Activated CD4-positive, alpha-beta T cell treated with anti-CD3 and anti-CD28 coated beads, Interleukin-2, amount 50 U/mL, for 4 hours (primary cell): ENCODE data around the gene NUP188.

Source experiments
- DNase-seq, 2 experiments: peaks; one replicate each; pipeline ENCODE4 v3.0.0-alpha.2; 2020

The NUP188 gene, protein sequence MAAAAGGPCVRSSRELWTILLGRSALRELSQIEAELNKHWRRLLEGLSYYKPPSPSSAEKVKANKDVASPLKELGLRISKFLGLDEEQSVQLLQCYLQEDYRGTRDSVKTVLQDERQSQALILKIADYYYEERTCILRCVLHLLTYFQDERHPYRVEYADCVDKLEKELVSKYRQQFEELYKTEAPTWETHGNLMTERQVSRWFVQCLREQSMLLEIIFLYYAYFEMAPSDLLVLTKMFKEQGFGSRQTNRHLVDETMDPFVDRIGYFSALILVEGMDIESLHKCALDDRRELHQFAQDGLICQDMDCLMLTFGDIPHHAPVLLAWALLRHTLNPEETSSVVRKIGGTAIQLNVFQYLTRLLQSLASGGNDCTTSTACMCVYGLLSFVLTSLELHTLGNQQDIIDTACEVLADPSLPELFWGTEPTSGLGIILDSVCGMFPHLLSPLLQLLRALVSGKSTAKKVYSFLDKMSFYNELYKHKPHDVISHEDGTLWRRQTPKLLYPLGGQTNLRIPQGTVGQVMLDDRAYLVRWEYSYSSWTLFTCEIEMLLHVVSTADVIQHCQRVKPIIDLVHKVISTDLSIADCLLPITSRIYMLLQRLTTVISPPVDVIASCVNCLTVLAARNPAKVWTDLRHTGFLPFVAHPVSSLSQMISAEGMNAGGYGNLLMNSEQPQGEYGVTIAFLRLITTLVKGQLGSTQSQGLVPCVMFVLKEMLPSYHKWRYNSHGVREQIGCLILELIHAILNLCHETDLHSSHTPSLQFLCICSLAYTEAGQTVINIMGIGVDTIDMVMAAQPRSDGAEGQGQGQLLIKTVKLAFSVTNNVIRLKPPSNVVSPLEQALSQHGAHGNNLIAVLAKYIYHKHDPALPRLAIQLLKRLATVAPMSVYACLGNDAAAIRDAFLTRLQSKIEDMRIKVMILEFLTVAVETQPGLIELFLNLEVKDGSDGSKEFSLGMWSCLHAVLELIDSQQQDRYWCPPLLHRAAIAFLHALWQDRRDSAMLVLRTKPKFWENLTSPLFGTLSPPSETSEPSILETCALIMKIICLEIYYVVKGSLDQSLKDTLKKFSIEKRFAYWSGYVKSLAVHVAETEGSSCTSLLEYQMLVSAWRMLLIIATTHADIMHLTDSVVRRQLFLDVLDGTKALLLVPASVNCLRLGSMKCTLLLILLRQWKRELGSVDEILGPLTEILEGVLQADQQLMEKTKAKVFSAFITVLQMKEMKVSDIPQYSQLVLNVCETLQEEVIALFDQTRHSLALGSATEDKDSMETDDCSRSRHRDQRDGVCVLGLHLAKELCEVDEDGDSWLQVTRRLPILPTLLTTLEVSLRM (N-terminal part only)

DNA sequence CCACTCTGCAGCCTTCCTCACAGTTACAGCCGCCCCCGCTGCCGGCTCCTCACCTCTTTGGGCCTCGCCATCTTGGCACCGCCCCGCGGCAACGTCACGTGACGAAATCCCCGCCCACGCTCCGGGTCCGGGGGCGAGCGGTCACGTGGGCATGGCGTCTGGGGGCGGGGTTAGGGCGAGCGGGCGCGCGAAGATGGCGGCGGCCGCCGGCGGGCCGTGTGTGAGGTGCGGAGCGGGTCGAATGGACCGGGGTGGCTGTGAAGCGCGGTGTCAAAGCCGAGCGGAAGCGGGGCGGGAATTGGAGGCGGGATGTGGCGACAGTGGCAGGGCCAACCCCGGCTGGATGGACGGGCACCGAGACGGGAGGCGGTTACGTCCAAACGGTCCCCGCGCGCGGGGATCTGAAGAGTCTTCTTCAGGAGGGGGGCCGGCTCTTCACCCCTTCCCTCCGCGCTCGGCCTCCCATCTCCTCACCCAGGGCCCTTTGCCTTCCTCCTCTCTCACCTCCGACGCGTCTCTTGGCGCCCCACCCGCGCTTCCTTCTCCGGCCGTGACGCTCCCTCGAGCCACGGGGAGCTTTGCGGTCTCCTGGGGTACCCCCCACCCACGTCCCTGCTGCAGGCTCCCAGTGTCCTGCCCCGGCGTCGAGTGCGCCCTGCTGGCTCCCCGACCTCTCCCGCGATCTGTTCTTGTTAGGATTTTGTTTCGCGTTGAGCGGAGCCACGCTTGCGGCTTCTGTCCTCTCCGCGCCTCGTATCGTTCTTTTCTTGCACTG is at the start of gene NUP188, which contains the start of gene DOLK:
NUP188 (plus strand) TSS at position 173 of the 775 bp plus-strand sequence; CDS start at position 194, 21 bp downstream.
DOLK (minus strand) TSS at position 77 of the 775 bp plus-strand sequence. CDS start 300 bp downstream, outside the sequence.
- DNase-seq = peak; percentile 99

DNA sequence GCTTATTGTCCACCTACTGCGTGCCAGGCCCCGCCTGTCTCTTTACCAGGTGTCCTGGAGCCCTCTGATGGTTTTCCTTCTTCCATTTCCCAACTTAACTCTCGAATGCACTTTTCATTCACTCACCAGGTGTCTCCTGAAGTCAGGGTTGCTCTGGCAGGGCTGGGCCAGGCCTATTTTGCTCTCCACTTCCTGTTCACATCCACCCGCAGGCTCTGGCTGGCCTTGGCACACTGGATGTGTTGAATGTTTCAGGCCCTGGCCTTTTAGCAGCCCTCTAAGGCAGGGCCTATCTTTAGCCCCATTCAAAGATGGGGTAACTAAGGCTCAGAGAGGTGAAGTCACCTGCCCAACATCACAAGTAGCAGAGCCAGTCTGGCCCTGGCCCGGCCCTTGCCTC is 49.1 kb upstream of the NUP188 start:
- DNase-seq = no peak

DNA sequence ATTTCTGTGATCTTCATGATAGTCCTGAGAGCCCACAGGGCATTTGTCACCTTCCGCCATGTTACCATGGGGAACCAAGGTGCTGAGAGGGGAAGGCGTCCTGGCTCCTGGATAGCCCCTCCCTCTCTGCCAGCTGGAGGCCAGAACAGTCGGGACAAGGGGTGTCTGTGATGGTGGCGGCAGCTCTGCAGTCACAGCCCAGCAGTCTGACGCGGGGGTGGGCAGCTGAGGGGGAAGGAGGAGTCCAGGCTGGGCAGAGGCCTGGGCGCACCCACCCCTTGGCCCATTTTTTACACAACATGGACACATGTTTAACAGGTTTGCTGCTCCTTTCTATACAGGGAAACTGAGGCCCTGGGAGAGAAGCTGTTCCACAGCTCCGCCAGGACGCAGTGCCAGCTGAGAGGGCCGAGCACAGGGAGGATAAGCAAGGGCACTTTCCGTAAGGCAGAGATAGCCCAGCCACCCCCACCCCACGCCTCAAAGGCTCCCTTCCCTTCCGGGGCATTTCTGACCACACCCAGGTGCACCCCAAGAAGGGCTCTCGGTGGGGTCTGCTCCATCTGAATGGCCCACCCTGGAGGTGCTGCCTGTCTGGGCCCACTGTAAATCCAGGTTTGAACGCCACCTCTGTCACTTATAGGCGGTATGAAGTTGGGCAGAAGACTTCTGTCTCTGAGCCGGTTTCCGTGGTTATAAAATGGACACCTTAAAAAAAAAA is 48.5 kb upstream of the NUP188 start:
- DNase-seq = no peak

DNA sequence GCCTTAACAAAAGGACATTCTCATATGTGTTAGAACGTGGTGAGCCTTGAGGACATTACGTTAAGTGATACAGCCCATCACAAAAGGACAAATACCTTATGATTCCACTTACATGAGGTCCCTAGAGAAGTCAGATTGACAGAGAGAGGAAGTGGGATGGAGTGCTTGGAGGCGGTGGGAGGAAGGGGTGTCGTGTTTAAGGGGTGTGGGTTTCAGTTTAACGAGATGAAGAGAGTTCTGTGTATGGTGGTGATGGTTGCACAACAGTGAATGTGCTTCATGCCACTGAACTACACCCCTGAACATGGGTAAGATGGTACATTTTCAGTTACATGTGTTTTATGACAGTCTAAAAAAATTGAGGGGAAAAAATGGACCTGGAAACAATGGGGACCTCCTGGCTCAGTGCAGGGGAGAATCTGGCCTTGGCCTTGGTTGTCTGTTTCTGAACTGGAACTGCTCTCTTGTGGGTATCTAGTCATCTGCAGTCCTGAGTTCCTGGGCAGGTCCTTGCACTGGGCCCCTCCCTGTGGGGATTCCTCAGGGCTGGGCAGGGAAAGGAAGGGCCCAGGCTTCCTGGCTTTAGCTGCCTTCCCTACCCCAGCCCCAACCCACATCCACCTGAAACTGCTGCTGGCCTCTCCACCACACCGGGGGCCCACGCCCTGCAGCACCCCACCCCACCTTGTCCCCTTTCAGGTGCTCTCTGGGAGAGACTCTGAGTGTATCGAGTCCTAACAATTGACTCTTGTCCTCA is 47.8 kb upstream of the NUP188 start:
- no peak for DNase-seq

DNA sequence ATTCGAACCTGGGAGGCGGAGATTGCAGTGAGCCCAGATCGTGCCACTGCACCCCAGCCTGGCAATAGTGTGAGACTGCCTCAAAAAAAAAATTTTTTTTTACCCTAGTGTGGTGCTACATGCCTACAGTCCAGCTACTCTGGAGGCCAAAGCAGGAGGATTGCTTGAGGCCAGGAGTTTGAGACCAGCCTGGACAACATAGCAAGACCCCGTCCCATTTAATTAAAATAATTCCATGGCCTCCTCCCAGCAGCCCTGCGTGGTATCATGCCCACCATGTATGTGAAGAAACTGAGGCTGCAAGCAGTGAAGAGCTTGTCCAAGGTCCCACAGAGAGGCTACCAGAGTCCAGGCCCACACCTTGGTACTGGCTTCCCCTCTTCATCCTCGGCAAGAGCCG is 46.1 kb upstream of the NUP188 start:
- DNase-seq = no peak

DNA sequence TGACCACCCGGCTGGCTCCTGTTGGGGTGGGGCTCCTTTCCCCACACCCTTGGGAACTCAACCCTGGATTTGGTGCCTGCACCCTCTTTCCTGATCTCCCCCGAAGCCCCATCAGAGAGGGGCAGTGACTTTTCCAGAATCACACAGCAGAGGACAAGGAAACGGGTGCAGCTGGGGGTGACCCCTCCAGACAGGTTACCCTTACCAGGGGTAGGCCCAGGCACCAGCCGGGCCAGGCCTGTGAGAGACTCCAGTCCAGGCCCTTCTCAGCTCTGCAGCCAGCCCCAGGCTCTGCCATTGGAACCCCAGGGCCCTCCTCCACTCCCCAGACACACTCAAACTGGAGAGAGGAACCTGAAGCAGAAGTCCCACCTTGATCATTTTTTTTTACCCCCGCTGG is 45.7 kb upstream of the NUP188 start:
- DNase-seq = no peak

DNA sequence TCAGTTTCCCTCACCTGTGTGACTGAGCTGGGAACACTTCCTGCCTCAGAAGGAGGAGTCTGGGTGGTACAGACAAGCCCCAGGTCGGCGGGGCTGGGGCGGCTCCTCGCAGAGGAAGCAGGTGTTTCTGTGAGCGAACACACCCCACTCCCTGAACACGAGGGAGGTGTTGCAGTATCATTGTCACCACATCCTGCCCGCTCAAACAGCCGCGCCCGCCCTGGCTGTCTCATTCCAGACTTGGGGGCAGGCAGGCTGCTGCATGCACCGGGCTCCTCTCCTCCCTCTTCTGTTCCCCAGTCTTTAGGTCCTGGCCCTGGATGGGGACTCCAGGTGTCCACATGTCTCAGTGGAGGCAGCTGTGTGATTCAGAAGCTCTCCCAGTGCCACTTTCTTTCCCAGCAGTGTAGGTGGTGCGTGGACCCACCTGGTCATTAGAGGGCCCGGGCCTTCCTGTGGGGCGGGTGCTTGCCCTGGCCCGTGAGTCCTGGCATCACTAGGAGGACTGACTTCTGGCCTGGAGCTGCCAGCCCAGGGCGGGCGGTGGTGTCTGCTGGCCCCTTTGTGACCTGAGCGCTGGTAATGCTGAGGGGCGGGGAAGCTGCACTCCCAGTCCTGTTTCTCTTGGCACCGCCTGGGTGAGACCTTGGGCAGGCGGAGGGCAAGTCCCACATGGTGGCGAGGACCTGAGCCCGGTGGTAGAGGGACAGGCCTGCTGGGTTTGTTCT is 45.0 kb upstream of the NUP188 start:
- peak; percentile 83 to 84 for DNase-seq

DNA sequence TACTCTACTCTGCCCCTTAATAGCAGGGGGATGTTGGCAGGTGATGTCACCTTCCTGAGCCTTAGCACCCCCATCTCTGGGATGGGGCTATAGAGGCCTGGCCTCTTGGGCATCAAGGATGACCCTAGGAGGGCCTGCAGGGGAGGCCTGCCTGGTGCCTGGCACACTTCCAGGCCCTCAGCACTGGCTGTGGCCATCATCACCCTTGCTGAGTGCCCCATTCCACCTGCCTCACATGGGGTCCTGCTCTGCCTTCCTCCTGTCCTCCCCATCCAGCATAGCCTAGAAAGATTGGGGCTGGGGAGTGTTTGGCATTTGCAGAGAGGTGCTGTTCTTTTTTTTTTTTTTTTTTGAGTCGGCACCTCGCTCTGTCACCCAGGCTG is 44.4 kb upstream of the NUP188 start:
- no peak for DNase-seq

DNA sequence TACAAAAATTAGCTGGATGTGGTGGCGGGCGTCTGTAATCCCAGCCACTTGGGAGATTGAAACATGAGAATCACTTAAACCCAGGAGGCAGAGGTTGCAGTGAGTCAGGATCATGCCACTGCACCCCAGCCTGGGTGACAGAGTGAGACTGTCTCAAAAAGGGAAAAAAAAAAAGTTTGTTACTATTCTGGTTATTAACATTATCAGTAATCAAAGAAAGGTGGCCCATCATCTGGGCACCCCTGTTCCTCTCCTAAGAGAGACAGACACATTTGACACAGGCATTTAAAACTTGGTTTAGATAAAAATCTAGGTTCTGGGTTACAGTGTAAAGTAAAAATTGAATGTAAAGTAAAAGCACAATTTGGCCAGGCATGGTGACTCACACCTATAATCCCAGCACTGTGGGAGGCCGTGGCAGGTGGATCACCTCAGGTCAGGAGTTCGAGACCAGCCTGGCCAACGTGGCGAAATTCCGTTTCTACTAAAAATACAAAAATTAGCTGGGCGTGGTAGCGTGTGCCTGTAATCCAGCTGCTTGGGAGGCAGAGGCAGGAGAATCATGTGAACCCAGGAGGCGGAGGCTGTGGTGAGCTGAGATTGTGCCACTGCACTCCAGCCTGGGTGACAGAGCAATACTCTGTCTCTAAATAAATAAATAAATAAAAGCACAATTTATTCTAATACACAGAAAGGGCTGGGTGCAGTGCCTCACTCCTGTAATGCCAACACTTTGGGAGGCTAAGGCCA is 43.5 kb upstream of the NUP188 start:
- no peak for DNase-seq

DNA sequence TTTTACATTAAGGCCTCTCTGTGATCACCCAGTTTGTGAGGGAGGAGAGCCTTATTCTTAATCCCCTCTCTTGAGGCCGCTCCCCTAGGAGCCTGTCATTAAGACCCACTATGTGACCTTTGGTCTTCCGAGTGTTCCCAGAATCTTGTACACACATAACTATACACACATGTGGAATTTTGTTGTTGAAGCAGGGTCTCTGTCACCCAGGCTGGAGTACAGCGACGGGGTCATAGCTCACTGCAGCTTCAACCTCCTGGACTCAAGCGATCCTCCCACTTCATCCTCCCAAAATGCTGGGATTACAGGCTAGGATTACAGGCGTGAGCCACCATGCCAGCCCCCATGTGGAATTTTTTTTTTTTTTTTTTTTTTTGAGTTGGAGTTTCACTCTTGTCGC is 41.5 kb upstream of the NUP188 start:
- DNase-seq = no peak

DNA sequence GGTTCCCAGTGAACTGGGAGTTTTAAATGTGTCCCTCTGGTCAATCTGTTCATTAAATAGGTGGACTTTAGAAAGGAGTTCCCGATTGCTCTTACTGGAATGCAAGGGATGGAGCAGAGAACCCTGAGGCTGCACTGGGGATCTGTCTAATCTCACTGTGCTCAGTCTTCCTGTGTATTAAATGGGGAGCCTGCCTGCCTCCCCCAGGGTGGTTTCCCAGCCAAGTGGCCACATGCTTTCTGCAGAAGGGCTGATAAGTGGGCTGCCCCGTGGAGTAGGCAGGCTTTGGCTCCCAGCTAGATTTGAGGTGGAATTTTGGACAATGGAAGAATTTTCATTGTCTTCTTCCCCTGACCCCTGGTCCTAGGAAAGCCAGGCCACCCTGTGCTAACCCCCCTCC is 40.8 kb upstream of the NUP188 start:
- no peak for DNase-seq

DNA sequence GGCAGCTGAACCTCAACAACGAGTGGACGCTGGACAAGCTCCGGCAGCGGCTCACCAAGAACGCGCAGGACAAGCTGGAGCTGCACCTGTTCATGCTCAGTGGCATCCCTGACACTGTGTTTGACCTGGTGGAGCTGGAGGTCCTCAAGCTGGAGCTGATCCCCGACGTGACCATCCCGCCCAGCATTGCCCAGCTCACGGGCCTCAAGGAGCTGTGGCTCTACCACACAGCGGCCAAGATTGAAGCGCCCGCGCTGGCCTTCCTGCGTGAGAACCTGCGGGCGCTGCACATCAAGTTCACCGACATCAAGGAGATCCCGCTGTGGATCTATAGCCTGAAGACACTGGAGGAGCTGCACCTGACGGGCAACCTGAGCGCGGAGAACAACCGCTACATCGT is 39.1 kb upstream of the NUP188 start:
- DNase-seq = no peak

DNA sequence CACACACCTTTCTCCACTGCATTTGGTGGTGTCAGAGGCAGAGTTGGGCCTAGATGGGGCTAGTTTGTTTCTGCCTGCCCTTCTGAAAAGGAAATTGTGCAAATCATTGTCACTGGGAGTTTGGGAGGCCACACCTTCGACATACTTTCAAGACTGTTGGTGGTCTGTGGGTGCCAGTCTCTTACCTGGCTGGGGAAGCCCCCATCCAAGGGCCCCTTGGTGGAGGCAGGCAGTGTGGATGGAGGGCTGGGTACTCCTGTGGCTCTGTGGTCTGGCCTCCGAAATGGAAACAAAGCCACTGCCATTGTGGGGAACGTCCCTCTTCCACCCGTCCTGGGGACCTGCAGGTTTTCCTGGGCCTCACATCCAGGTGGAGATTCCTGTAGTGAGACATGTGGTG is 37.6 kb upstream of the NUP188 start:
- DNase-seq = no peak

DNA sequence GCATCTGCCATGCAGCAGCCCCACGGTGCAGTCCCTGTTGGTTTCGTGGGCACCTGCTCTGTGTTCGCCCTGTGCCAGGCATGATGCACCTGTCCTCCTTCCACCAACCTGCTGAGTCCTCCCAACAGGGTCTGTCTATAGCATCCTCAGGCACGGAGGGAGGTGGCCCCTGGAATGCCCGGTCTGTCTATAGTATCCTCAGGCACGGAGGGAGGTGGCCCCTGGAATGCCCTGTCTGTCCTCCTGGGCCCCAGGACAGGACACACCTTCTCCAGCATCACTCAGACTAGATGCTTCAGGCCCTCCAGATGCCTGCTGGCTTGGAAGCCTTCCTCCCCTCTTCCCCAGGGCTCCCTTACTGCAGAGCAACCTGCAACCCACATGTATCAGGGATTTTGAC is 36.6 kb upstream of the NUP188 start:
- no peak for DNase-seq

DNA sequence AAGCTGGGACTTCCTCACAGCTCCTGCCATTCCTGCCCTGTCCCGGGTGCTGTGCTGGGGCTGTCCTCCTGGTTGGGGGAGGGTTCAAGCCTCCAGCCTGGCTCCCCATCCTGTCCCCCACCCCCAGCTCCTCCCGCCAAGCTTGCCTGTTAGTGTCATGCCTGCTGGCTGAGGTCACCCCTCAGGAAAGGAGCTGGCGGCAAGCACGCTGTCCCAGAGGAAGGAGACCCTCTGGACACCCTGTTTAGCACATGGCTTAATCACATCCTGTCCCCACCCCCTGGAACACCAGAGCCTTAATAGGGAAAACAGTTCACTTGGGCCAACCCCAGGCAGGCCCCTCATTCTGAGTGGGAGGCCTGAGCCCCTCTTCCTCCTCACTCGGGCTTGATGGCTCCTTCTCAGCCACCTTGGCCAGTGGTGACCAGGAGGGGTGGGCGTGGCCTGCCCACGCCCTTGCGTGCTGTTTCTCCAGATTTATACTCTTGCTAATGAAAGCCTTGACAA is 35.9 kb upstream of the NUP188 start:
- DNase-seq = no peak

DNA sequence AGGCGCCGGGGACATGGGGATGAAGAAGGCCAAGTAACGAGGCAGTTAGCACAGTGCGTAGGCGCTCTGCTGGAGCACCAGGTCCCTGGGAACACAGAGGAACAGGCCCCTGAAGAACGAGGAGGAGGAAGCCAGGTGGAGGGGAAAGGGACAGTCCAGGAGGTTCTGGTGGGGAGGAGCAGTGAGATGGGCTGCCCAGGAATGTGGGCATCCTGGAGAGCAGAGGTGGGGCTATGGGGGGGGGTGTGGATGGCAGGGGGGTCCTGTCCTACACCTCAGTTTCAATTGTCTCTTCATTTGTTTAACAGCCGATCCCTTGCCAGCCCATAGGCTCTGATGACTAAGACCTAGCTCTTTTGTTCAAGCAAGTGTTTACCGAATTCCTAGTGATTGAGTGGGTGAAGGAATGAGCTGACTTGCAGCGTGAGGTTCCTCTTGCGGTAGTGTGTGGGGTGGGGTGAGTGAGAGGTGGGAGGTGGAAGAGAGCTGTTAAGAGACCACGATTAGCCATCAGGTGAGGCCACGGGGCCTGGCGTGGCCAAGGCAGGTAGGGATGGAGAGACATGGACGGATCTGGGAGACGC is 35.1 kb upstream of the NUP188 start:
- DNase-seq = no peak

DNA sequence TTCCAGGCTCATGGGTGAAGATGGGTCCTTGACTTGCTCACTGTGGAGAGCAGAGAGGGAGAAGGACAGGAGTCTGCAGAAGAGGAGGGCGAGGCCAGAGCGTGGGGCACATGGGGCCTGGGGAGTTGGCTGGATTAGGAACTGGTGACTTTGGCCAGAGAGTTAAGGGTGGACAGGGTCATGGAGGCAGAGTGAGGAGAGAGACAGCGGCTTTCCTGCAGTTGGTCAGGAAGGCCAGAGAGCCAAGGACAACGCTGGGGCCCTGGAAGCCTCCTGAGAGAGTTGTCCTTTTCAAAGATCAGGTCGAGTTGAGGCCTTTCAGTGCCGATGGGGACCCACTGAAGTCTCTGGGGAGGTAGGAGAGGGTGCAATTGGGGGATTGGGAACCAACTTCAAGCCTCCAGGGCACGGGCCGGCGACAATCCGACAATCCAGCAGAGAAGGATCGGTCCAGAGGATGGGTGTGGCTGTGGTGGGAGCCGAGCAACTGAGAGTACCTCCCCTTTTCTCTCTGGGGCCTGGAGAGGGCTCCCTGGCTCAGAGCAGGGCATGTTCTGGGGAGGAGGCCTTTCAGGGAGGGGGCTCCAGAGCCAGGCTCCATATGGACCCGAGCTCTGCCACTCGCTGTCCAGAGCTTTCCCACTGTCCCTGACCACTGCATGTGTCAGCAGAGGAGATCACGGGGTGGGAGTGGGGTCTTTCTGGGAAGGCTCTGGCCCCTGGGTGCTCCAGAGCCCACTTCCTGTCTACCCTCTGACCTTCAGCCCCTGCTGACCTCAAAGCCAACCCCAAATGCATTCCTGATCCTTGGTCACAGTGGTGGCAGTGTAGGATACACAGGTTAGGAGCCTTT is 34.2 kb upstream of the NUP188 start:
- no peak for DNase-seq
